Stimulated activated CD4-positive, alpha-beta T cell treated with anti-CD3 and anti-CD28 coated beads, Interleukin-4, amount 100 ng/mL, for 4 hours (primary cell): ENCODE results near the gene ACTR8.
A peak's percentile ranks its signal among the peaks of the same experiment; 100 is the strongest.

Source experiments
- DNase-seq, 2 experiments: peaks; one replicate each; pipeline ENCODE4 v3.0.0-alpha.2; 2020

ACTR8 gene

DNA sequence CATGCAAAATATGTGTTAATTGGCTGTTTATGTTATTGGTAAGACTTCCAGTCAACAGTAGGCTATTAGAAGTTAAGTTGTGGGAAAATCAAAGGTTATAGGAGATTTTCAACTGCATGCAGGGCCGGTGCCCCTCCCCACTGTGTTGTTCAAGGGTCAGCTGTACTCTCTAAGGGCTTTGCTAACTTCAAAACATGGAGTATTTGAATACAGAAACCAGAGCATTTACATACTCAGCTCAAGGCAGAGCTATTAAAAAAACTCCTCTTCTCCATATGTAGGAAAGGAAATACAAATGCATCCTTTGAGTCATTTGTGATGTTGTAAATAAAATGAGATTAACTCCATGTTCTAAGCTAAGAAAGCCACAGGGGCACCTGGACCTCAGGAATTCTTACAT, 18.8 kb downstream of the ACTR8 start:
- DNase-seq = no peak

DNA sequence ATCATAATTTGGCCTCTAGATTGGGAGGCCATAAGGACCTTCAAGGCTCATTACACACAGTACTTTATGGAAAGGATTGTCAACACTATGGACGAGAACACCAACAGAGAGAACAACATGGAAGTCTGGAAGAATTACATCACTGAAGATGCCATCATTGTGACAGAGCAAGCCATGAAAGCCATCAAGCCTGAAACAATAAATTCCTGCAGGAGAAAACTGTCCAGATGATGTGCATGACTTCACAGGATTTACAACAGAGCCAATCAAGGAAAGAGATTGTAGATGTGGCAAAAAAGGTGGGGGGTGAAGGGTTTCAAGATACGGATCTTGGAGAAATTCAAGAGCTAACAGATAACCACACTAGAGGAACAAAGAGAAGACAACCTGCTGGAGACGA, 19.7 kb downstream of the ACTR8 start:
- no peak for DNase-seq

DNA sequence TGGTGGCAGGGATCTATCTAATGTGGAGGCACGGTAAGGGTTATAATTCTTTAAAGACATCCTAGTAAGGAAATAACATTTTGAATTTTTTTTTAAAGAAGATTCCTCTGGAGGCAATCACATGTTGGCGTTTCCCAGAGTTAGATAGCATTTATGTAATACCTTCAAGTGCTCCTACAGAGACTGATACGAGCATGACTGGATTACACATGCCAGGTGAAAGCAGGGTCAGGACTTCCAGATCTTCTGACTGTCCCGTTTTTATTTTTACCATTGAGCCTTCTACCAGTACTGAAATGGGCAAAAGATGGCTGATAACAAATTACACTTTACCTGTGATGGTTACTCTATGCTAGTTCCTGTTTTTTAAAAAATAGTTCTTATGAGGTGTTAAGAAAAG, 21.8 kb downstream of the ACTR8 start:
- no peak for DNase-seq

DNA sequence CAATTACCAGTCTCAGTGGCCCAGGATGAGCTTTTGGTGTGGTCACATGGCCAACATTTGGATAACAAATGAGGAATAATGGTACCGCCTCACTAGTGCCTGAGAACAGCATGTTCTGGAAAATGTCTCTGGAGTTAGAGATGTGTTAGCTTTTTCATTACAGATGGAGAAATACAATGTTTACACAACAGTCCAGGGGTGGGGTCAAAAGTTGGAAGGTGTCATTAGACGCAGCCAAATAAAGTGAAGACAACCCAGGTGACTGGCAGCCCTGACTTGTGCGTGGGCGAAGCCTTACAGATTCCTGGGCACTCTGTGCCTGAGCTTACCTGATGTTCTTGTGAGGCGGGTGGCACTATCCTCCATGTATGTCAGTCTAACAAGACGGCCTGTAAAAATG, 22.8 kb downstream of the ACTR8 start:
- DNase-seq = no peak

DNA sequence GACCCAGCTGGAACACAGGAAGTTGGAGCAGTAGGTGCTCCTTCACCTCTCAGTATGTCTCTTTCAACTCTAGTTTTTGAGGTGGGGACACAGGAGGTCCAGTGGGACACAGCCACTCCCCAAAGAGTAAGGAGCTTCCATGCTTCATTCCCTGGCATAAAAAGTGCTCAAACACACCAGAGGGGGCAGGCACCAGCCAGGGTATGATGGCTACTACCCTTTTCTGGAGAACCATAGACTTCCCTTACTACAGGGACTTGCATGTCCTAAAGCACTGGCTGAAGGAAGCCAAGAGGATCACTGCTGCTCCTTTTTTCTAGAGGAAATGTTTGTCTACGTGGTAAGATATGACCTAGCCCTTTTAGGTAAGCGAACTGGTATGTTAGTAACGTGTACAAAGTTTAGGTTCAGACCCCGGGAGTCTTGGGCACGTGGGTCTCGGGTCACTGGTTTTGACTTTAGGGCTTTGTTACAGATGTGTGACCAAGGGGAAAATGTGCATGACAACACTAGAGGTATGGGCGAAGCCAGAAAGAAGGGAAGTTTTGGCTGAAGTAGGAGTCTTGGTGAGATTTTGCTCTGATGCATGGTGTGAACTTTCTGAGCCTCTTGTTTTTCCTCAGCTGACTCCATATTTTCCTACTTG, 23.7 kb downstream of the ACTR8 start:
- no peak for DNase-seq

DNA sequence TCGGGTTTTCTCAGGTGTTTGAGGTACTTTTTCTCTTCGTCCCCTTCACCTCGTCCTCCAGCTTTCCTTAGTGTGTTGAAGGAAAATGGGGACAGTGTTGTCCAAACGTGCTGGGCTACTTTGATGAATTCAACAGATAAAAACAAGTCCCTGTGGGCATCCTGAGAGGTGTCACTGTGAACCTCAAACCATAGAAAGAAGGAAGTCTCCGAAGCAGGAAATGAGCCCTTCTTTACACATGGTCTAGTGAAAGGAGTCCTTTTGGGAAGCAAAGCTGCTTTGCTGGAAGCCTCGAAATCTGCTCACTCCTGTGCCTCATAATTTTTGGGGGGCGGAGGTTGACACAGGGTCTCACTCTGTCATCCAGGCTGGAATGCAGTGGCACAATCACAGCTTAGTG, 25.0 kb downstream of the ACTR8 start:
- DNase-seq = no peak

DNA sequence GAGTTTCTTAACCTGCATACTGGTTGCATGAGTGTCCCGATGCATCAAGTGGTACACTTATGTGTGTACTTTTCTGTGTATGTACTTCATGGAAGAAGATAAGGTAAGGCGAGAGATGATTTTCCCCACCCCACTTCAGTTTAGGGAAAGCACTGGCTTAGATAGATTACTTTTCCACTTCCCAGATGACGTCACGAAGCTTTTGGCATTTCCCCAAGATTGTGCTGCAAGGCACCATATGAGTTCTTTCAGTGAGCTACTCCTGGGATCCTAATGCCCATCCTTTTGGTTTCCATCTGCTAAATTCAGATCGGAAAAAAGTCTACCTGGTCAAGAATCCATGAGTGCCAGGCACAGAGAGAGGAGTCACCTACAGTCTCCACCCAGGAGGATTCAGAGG, 31.1 kb downstream of the ACTR8 start:
- DNase-seq = no peak

DNA sequence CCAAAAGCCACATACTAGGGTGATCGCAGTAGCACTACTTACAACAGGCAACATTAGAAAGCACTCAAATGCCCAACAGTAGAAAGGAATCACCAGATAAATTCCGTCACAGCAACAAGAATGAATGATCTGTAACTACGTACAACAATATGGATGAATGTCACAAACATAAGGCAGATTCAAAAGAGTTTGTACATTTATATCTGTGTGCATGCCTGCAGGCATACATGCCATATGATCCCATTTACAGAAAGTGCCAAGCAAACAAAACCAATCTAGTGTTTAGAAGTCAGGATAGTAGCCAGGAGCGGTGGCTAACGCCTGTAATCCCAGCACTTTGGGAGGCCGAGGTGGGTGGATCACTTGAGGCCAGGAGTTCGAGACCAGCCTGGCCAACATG, 32.0 kb downstream of the ACTR8 start:
- no peak for DNase-seq

DNA sequence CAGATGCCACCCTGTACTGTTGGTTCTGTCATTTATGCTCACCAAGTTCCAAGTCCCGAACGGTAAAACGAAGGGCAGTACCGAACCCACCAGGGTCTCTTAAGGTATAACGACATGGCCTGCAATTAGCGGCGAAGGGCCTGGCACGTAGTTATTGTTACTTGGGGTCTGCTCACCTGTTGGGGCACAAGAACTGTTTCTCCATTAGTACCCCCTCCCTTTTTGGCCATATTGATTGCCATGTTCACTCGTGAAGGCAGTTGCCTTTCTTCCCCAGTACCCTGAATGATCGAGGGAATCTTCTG, 35.1 kb downstream of the ACTR8 start:
- DNase-seq = no peak

DNA sequence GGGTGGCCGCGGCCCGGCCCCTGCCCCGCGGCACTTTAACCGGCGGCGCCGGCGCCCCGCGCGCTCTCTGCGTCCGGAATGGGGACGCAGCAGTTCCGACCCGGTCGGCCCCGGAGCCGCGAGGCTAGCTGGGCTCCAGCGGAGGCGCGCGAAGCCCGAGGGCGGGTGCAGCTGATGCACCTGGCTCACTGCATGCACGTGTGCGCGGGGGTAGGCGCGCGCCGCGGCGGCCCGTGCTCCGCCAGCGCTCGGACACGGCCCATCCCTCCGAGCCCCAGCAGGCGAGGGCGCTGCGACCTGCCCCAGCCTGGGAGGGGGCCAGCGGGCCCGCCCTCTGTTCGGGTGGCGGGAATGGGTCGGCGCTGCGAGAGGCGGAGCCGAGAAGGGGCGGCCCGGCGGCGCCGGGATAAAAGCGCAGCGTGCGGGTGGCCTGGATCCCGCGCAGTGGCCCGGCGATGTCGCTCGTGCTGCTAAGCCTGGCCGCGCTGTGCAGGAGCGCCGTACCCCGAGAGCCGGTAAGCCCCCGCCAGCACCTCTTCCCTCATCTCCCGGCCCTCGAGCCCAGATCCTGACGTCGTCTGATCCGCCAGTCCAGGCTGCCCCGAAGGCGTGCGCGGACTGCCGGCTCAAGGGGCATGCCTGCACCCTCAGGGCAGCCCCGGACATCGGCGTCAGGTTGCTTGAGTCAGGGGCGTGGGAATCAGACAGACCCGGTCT, 35.7 kb downstream of the ACTR8 start, which contains the start of the genes CHDH and IL17RB:
Gene CHDH (minus strand): TSS at position 286 of the 717 bp plus-strand sequence. CDS start 22,411 bp downstream, outside the sequence.
Gene IL17RB (plus strand): TSS at position 435 of the 717 bp plus-strand sequence. CDS start 21 bp downstream, at position 456.
- DNase-seq = peak in 1 of 2 experiments; percentile 4

DNA sequence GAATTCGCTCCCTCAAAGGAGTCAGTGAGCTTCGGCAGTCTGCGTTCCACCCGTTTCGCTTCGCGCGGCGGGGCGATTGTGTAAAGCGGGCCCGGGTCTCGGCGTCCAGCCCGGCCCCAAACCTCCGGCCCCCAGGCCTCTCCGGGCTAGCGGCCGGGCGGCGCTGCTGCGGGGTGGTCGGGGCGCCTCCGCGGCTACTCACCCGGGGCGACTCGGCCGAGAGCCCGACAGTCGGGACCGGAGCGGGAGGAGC, 36.1 kb downstream of the ACTR8 start:
- no peak for DNase-seq

DNA sequence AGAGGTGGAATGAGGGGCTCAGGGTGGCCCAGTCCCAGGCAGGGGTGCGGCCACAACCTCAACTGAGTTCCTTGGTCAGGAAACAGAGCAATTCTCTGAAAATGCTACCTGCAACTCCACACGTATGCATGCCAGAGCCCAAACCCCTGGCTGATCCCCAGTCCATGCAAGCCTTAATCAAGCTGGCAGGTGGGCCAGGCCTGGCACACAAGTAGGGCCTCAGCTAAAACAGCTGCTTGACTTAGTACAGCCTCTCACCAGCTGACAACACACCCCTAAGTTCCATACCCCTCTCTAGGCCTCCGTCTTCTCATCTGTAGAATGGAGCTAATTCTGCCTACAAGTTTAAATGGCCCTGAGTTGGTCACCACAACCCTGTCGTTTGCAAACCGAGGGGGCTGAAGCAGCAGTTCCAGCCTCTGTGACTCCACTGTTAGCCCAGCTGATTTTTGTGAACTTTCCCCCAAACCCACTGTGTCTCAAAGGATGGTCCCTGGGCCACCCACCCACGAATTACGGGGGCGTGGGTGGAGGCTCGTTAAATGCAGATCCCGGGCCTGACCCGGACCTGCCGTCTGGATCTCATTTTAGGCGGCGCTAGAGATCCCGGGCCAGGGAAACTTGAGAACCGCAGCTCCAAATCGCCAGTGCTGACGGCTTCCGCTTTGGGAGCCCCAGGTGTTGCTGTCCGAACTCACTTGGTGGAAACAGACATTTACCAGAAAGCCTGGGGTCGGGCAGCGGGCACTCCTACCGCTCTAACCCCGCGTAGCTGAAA, 36.7 kb downstream of the ACTR8 start:
- no peak for DNase-seq

DNA sequence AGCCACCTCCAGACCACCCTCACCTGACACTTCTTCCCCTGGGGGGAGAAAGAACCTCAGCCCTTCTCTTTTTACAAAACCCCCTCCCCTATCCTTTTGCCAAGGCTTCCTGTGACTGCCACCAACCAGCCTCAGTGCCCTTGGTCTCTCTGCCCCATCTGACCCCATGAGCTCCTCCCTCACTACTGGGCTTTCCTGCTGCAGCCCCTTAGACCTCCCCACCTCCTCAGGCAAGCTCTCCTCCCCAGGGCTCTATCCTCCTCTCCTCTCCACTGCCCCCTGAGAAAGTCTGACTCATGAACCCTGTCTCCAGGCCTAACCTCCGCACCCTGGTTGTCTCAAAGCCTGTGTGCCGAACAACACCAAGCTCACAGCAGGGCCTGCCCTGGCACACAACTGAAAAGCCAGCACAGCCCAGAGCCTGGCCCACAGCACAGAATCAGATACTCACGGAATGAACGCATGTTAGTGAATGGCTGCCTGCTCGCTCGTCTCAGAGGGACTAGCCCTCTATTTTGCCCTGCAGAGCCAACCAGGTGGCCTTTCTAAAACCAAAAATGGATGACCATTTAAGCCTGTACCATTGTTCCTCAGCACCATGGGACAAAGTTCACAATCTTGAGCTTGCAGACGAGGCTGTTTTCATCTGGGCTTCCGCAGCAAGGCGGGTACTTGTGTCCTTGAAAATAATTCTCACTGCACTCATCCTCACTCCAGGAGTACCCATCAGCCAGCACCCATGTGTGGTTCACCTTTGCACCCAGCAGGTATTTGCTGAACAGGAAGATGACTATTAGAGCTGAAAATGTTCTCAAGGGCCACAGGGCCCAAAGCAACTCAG, 37.5 kb downstream of the ACTR8 start:
- DNase-seq = no peak

DNA sequence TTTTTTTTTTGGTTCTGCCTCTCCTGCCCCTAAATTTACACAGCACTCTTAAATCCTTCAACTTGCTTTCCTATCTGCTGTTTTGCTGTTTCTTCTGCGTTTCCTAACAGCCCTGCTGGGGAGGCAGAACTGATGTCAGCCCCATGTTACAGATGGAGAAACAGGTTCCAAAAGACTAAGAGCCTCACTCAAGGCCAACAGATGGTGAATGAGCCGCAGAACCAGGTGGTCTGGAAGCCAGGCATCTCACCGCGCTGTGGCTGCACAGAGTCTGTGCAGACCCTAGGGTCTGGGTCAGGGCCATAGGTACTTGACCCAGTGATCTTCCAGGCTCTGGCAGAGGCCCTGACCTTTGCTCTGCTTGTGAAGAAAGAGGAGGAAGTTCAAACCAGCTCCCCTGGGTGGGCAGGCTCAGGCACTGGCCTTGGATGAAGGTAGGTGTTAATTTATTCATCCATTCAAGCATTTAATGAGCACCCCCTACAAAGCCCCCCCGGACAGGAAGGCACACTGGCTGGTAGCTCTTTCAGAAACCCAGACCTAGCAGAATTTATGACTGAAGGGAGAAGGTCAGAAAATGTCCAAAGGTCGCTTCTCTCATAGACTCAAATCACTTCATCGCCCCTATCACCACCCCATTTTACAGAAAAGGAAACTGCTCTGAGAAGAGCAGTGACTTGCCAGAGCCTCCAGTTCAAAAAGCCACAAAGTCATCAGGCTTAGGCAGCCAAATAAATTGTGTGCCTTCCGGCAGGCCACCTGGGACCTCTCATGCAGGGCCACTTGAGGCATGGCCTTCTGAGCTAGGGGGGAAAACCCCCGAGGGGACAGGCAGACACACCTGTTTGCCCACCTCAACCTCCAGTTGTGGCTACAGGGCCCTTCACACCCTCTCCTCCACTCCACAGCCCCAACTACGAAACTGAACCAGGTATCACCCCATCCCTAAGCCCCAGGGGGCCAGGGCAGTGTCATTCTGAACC, 38.5 kb downstream of the ACTR8 start:
- DNase-seq = no peak

DNA sequence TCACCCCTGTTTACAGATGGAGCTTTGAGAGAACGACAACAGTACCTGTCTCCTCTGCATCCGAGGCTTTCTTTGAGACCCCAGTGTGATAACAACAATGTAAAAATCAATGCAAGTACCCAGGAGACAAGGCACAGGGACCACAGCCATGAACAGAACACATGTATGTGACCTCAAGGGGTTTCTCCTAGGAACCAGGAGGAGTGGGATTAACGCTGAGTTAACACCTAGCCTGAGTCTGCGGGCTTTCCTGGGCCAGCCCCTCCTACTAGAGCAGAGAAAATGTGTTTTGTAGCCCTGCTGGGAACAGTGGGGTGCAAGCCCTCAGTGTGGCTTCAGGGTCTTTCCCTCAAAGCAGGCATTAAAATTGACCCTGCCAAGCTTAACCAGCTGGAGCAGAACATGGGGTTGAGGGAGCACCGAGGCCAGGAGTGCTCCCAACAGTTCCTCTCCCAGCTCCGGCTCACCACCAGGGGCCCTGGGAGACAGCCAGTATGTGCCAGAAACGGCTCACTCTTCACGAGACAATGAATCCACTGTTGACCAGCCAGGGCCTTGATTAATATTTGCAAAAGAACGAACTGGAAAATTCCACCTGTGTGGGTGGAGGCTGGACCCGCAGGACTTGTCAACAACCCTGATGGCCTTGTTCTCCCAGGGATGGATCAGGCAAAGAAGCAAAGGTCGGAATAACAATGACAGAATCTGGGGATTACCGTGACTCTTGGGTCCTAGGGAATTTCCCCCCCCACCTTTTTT, 39.3 kb downstream of the ACTR8 start:
- DNase-seq = no peak

DNA sequence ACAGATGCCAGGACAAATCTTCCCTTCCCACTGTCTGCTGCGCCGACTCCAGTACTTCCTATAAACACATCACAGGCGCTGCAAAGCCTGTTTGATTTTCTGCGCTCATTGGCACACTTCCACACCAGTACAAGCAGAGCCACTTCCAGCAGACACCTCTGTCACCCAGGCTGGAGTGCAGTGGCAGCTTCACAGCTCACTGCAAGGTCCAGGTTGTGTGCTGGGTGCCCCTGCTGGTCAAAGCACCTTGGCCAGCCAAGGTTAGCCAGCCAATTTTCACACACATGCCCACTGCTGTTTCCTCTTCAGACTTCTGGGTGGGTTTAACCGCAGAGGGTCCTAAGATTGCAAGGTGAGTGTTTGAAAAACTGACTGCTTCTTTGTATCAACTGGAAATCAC, 40.7 kb downstream of the ACTR8 start:
- no peak for DNase-seq

DNA sequence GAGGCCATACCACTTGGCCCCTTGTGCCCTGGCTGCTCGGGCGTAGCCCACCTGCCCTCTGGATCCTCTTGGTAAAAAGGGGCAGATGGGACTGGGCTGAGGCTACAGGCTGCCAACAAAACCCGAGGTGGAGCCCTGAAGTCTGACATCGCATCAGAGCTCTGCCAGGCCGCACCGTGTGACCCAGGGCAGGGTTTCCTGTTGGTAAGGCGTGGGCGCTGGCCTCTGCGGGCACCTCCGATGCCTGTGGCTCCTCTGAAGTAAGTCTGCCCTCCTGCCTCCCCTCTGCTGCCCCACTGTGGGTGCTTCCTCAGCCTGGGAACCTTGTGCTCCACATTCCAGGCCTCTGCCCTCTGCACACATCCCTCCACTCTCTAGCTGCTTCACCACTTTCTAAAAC, 44.6 kb downstream of the ACTR8 start:
- no peak for DNase-seq

DNA sequence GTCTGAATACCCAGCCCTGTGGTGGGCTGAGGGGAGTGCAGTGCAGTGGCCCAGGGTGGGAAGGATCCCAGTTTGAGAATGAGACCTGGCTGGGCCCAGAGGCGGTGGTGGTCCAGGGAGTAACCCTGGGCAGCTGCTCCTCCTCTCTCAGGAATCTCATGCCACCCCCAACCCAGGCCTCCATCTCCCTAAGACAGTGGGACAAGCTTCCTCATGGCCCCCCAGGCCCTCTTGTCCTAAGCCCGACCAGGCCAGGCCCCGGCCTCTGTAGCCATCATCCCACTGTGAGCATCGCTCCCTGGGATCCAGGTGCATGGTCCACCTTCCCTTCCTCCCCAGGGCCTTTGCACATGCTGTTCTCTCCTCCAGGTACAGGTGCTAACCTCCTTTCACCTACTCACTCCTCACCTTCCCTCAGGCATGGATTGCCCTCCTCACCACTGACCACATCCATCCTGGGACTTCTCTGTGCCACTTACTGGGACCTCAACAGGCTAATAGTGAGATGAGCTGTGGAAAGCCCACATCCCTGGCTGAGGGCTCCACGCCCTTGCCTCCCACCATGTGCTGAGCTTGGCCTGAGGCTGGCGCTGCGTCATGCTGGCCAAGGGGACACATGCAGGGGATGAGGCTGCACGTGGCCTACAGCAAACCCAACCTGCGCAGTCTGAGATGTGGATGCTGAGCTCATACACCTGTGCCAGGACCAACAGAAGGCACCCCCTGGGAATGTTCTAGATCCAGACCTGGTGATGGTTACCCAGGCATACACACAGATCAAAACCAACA, 45.7 kb downstream of the ACTR8 start:
- no peak for DNase-seq

DNA sequence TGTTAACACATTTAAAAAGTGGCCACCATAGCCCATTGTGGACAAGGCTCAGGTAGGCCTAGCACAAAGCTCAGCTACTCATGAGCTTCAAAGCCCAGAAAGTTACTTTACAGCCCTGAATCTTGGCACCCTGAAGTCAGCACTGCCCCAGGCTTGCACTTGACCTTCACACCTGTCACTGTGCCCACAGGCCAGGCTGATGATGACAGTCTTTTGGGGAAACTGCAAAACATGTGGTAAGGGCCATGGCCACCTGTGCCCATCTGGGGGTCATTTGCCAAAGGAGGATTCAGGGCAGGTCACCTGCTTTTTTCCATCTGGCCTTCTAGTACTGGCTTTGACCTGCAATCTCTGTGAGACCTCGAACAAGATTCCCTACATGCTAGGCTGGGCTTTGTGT, 46.7 kb downstream of the ACTR8 start:
- DNase-seq = no peak

DNA sequence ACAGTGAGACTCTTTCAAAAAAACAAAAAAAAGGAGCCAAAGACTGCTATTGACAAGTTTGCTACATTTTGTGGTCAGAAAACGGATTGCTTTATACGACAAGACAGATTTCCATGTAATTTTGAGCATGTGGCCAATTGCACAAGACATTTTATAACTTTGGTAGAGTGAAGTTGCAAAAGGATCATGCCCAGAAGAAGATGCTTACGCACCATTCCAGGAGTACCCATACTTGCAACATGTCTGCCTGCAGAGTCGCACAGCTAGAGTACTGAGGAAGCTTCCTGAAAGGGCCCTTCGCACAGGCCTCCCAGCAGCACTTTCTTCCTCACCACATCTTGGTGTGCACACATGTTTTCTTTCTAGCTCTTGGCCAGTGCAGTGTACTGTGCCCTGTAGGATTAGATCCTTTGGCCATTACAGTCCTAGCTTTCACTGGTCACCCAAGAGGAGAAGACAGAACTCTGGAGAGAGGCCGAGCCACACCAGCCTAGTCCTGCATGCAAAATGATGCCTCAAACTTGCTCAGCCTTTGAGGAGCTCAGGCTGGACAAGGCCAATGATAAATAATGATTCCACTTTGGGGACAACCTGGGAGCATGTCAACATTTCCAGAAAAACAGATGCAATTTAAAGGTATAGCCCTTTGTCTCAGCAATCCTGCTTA, 47.4 kb downstream of the ACTR8 start:
- DNase-seq = no peak
